ENCODE measurements around the gene ZCCHC10.

The ZCCHC10 gene

GRCh38 chr5:132953710-132954109 is 72.6 kb downstream of the ZCCHC10 start:
- TF ChIP-seq CTCF (IDR thresholded peaks at IDR 0.05; ENCODE audit: extremely low read depth, missing control alignments), result no peak
- DNase-seq (ENCODE audit: low spot score), result no peak

GRCh38 chr5:132952829-132953228 is 73.5 kb downstream of the ZCCHC10 start:
- no peak for TF ChIP-seq CTCF (IDR thresholded peaks at IDR 0.05; ENCODE audit: extremely low read depth, missing control alignments)
- DNase-seq (ENCODE audit: low spot score), result no peak

- no peak for DNase-seq (ENCODE audit: low spot score)
- TF ChIP-seq CTCF (IDR thresholded peaks at IDR 0.05; ENCODE audit: extremely low read depth, missing control alignments), result no peak
Observed at GRCh38 chr5:132951897-132952296, 74.5 kb downstream of the ZCCHC10 start.

- DNase-seq (ENCODE audit: low spot score), result no peak
- no peak for TF ChIP-seq CTCF (IDR thresholded peaks at IDR 0.05; ENCODE audit: extremely low read depth, missing control alignments)
Observed at GRCh38 chr5:132949136-132949535, 77.2 kb downstream of the ZCCHC10 start.

GRCh38 chr5:132947671-132948070 is 78.7 kb downstream of the ZCCHC10 start:
- no peak for DNase-seq (ENCODE audit: low spot score)
- no peak for TF ChIP-seq CTCF (IDR thresholded peaks at IDR 0.05; ENCODE audit: extremely low read depth, missing control alignments)
